Daoy (cell line): ENCODE results near the gene PTPRN2. TPM values are rescaled to one million over a fixed set of nuclear protein-coding genes. Genes with fewer than 3 reads are reported as not detected.
A peak's percentile ranks its signal among the peaks of the same experiment; 100 is the strongest.
"Not testable (repeated sequence)": the region's sequence is repeated elsewhere in the genome, so short reads cannot be mapped to it uniquely, and the experiment has no call there.

ENCODE experiments used
- DNase-seq: peaks from one replicate; pipeline ENCODE4 v3.0.0-alpha.2; 2015; ENCODE audit warnings: low read depth
- total RNA-seq: library from RNA; depleted of rRNA; stranded (reverse); fragments of >200 nt; shearing (Covaris generic); gene quantifications from 2 replicates; pipeline ENCODE4 v1.2.3, GENCODE V29; 2014

The PTPRN2 gene
- total RNA-seq, 1 experiment from 2014 or later = 8.3 TPM

- not testable (repeated sequence) for DNase-seq
These were observed 607.3 kb downstream of the PTPRN2 start for GRCh38 chr7:157980341-157980731.

GRCh38 chr7:157979636-157980340 is 607.8 kb downstream of the PTPRN2 start:
- DNase-seq = peak; percentile 37

DNA sequence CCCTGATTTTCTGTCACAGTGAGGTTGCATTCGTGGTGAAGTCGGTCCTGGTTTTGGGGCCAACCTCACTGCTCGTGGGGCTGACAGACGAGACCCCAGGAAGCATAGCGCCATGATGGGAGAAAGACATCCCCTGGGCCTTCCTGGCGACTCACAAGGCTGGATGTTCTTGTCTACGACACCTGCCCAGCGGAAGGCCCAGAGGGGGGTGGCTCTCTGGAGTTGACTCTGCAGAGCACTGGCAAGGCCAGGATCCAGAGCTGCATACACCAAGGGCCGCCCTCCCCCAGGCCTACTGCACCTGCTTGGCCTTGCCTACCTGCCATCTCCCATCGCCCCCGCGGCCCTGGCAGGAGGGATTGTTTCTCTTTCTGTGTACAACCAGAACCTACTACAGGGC is 608.9 kb downstream of the PTPRN2 start:
- DNase-seq = no peak

GRCh38 chr7:157977717-157978496 is 609.7 kb downstream of the PTPRN2 start:
- no peak for DNase-seq

DNA sequence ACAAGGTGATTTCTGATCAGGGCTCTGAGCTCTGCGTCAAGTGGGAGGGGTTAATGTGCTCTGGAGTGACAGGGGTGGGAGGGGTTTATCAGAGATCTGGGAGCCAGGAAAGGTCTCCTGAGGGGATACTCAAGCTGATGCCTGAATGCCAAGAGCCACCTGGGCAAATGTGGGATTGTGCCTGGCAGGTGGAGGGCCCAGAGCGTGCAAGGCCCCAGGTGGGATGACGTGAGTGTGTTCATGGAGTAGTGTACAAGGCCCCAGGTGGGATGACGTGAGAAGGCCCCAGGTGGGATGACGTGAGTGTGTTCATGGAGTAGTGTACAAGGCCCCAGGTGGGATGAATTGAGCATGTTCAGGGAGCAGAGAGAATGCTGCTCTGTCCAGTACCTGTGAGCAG is 610.3 kb downstream of the PTPRN2 start:
- DNase-seq = no peak

- no peak for DNase-seq
These were observed 611.2 kb downstream of the PTPRN2 start for GRCh38 chr7:157976406-157976805.

GRCh38 chr7:157975401-157976372 is 611.9 kb downstream of the PTPRN2 start:
- DNase-seq = no peak

DNA sequence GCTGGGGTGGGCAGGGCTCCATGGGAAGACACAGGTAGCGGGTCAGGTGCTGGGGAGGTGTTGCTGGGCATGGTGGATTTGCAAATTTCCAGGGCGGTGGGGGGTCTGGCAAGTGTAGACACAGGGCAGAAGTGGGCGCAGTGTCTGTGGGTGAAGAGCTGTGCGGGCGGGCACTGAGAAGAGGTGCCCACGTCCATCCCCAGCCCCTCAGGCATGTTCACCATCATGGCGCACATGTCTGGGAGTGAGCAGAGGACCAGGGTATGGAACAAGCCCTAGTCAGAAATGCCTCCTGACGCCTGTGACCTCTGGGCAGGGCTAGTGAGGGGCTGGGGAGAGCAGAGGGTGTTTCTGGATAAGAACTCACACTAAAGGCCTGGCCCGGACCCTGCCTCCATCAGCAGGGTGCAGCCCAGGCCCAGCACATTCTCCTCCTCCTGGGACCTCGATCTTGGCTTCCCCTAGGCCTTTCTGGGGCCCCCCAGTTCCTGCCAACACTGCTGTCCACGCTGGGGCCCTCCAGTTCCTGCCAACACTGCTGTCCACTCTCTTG is 612.9 kb downstream of the PTPRN2 start:
- DNase-seq = no peak

DNA sequence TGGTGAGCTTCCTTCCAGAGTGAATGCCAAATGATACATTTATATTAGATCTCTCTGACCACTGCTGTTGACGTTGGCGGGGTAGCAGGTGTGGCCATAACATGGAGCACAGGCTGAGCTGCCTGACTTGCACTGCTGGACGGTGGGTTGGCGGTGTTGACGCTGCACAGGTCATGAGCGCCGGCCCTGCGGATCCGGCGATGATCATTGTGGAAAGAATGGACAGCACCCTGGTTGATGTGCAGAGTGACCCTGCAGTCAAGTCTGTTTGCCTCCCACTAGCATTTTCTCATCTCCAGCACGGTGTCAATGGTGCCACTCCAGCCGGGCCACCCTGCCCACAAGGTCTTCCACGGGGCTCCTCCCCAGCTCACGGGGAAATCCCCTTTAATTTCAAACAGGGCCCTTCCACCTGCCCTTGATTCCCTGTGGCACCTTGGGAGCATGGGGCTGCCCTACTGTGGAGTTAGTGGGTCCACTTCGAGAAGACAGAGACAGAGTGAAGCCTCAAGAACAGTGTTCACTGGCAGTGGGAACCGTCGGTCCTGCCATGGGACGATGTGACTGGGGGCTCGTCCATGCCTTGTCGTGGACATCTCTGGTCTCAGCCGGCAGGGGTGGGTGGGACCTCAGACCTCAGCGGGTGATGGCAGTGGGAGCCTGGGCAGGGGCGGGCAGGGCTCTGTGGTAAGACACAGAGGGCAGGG is 613.5 kb downstream of the PTPRN2 start:
- DNase-seq = no peak

- DNase-seq = no peak
These were observed 614.7 kb downstream of the PTPRN2 start for GRCh38 chr7:157972914-157973313.

- no peak for DNase-seq
These were observed 616.1 kb downstream of the PTPRN2 start for GRCh38 chr7:157971501-157971900.

- no peak for DNase-seq
These were observed 616.9 kb downstream of the PTPRN2 start for GRCh38 chr7:157970744-157971143.

DNA sequence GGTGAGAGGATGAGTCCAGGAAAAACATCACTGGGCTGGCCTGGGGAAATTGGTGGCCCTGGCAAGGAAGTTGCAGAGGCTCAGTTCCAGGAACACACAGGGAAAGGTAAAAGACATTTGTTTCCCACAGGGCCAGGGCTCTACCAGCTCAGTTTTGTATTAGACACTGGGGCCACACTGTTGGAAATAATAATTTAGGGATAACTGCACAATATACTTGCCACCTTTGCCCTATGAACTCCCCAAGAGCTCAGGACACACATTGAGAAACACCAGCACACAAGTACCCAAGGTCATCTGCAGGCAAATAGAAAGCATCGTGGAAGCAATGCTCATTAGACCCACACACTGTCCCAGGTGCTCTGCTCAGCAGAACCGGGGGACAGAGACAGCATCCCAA is 617.6 kb downstream of the PTPRN2 start:
- DNase-seq = no peak

- no peak for DNase-seq
These were observed 621.1 kb downstream of the PTPRN2 start for GRCh38 chr7:157966490-157966889.

DNA sequence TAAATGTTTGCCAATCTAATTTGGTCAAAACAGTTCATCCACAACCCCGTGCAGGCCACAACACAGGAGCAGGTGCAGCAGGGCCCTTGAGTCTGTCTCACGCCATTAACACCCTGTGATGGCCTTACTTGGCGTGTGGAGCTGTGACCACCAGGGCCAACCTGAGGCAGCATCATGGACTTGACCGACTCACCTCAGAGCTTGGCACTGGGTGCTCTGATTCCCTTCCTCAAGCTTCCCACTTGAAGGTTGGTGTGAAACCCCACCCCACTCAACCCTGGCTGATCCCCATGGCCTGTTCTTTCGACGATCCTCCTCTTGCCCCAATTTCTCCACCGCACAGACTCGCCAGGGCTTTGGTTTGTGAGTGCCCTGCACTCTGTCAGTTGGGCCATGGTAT is 623.1 kb downstream of the PTPRN2 start:
- no peak for DNase-seq

GRCh38 chr7:157964016-157964415 is 623.6 kb downstream of the PTPRN2 start:
- DNase-seq = no peak

DNA sequence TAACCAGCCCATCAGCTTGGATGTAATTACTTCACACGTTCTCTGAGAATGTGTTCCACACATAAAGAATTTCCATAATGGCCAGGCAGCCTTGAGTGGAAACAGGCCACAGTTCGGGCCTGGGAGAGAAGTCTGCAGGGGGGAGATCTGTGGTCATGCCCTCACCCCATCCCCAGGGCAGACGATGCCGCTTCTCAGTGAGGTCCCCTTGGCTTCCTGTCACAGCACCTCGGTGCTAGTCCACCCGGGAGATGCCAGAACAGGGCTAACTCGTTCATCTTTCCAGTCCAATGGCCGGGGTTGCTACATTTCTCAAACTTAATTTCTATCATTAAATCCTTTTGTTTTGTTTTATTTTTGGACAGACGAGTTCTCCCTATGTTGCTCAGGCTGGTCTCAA is 624.1 kb downstream of the PTPRN2 start:
- no peak for DNase-seq

- DNase-seq = no peak
These were observed 624.9 kb downstream of the PTPRN2 start for GRCh38 chr7:157962458-157963306.

GRCh38 chr7:157961731-157962457 is 625.7 kb downstream of the PTPRN2 start:
- DNase-seq = peak; percentile 32
